ENCODE results near the gene PIK3R4.

PIK3R4 gene

GRCh38 chr3:130746246-130747039 lies at the start of gene PIK3R4:
TSS of gene PIK3R4 (minus strand) at chr3:130746829. CDS start at chr3:130745218, 1,611 bp downstream.
- DNase-seq = peak; percentile 99

DNA sequence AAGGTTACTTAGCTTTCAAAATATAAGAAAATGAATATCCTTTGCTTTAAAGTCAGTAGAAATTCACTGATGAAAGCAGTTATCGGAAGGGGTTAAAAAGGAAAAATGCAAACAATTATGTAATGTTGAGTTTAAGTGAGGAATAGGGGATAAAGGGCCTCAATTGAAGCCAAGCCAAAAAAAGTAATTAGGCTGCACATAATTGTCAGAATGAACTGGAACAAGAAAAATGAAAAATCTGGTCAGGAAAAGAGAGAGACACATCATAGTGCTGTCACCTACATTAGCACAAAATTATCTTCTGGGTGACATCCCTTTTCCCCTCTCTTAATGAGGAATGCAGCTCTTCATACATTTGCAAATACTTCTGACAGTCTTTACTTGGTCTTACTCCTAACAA lies 48.8 kb upstream of the PIK3R4 start:
- DNase-seq = no peak

DNA sequence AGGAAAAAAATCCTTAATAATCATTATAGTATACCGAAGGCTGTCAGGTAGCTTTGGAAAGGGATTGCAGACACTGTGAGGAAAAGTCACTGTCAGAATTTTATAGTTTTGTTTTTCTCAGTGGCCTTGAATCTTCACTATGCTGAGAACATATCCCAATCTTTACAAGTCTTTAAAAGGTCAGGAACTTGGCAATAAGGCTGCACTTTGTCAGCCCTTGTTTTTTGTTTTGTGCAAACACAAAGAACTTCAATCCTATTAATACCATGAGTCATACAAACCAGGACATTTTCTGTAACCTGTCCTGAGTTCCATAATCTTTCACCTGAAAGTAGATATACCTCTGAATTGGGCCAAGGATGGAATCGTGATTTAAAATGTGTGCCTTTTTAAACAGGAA lies 45.6 kb upstream of the PIK3R4 start:
- DNase-seq = no peak

GRCh38 chr3:130789782-130790322 lies 43.2 kb upstream of the PIK3R4 start:
- DNase-seq = no peak

- DNase-seq = no peak
Observed at GRCh38 chr3:130787422-130788068, 40.9 kb upstream of the PIK3R4 start.

DNA sequence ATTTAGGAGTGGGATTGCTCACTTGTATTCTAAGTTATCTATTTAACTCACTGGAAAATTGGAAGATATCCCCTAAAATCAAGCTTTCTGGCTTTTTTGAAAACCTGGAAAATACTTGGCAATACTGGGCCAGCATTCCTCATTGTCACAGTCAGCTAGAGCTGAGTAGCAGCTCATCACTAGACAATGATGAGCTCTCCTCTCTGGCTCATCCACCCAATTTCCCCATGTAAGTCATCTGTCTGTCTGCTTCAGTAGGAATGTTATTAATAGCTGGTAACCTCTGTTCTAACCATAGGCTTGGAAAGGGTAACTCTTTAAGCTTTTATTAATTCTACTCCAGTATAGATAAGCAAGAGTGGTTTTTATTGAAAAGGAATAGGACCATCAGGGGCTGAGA lies 39.7 kb upstream of the PIK3R4 start:
- DNase-seq = no peak

GRCh38 chr3:130783629-130784028 lies 37.0 kb upstream of the PIK3R4 start:
- DNase-seq = no peak

DNA sequence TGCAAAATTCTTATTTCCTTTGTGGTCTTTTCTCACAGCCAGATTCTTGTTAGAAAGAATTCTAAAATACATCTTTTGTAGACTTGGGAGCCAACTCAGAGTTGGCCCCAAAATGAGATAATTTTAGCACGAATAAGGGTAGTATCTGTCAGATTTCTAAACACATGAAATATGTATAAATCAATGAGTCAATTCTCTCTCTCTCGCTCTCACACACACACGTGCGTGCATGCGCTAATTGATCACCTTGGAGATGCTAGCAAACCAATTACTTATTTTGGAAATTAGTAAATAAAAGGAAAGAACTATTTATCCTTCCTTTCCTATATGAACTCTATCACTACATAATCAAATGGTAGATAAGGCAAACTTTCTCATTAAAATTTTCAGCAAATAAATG lies 32.9 kb upstream of the PIK3R4 start:
- no peak for DNase-seq

- DNase-seq = no peak
Observed at GRCh38 chr3:130779031-130779430, 32.4 kb upstream of the PIK3R4 start.

- DNase-seq = no peak
Observed at GRCh38 chr3:130773366-130773765, 26.7 kb upstream of the PIK3R4 start.

- peak; percentile 30 to 31 for DNase-seq
Observed at GRCh38 chr3:130772129-130772528, 25.5 kb upstream of the PIK3R4 start.

GRCh38 chr3:130770644-130771043 lies 24.0 kb upstream of the PIK3R4 start:
- no peak for DNase-seq

GRCh38 chr3:130761730-130762311 lies 15.2 kb upstream of the PIK3R4 start:
- DNase-seq = no peak

DNA sequence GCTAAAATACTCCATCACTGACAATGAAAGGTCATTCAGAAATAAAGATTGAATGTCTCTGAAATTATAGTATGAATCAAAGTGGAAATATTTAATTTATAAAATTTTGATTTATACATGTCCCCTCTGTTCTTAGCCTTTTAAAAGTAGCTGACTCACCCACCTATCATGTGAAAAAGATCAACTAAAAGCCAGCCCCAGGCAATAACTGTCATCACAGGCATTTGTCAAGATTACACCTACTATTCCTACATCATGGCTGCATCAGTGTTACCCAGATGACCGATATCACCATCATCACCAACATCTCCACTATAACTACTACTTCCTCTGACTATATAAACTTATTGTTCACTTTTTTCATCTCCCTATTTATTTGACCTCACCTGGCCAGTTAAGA lies 14.3 kb upstream of the PIK3R4 start:
- no peak for DNase-seq

DNA sequence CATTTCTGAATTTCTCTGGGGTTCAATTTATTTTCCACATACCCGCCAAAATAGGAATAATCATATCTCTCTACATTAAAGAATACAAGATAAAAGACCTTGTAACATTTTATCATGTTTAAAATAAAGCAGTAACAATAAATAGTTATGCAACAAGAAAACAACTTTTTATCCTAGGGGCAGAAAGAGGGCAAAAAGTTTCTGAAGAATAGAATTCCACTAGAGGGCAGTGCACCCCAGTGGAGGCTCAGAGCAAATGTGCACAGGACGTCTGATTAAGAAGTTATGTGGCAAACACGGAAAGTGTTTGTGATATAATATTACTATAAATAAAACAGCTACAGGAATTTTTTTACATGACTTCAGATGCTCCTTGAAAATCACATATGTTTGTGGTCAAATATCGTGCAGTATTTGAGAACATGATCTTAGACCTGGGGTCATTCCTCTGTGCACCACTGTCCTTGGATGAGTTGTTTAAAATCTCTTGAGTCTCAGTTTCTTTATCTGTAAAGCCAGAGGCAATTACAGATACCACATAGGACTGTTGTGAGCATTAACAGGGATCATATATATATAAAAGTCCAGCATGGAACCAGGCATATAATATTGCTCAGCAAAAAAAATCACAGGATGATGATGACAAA lies 13.2 kb upstream of the PIK3R4 start:
- DNase-seq = peak; percentile 84 to 88

GRCh38 chr3:130758624-130759369 lies 12.2 kb upstream of the PIK3R4 start:
- DNase-seq = no peak

- DNase-seq = no peak
Observed at GRCh38 chr3:130757611-130758150, 11.1 kb upstream of the PIK3R4 start.

- DNase-seq = no peak
Observed at GRCh38 chr3:130755666-130756065, 9.0 kb upstream of the PIK3R4 start.

GRCh38 chr3:130748981-130749380 lies 2.4 kb upstream of the PIK3R4 start:
- no peak for DNase-seq

DNA sequence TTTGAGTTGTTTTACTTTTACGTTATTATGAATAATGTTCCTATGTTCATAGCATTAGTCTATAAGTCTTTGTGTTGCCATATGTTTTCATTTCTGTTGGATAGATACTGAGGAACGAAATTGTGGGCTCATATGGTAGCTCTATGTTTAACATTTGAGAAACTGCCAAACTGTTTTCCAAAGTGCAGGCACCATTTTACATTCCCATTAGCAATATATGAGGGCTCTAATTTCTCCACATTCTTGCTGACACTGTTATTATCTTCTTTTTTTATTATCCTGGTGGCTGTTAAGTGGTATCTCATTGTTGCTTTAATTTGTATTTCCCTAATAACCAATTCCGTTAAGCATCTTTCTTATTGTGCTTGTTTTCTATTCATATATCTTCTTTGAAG lies 1.8 kb upstream of the PIK3R4 start:
- peak in 1 of 2 experiments; percentile 35 for DNase-seq

DNA sequence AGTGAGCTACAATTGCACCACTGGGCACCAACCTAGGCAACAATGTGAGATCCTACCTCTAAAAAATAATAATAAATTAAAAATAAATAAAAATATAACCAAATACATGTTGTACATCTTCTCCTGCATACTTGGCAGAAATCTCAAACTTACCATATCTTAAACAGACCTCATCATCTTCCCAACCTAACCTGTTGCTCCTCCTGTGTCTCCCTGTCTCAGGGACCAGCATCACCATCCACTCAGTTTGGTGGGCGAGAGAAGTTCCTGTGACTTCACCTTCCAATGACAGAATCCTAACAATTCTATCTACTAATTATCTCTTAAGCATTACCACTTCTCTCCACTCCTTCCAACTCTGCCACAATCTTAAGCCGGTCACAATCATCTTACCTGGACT lies 3.3 kb downstream of the PIK3R4 start:
- no peak for DNase-seq

- DNase-seq = no peak
Observed at GRCh38 chr3:130741946-130742610, 4.6 kb downstream of the PIK3R4 start.

All from Kasumi-1 (cell line).